D341Med (cell line): Measurements from ENCODE around the gene MT1M.
"Not testable (repeated sequence)": the region's sequence is repeated elsewhere in the genome, so short reads cannot be mapped to it uniquely, and the experiment has no call there.

ENCODE experiments used
- DNase-seq: peaks from one replicate; pipeline ENCODE4 v3.0.0; 2012; ENCODE audit warnings: low spot score

The MT1M gene

GRCh38 chr16:56652600-56652999 lies 20.1 kb downstream of the MT1M start:
- no peak for DNase-seq

- DNase-seq = no peak
Observed at GRCh38 chr16:56653218-56653617, 20.8 kb downstream of the MT1M start.

- peak; percentile 53 for DNase-seq
Observed at GRCh38 chr16:56657555-56658326, 25.3 kb downstream of the MT1M start, which contains the start of gene MT1F. MT1F (plus strand) TSS chr16:56657959; CDS start chr16:56658059, 100 bp downstream.

- no peak for DNase-seq
Observed at GRCh38 chr16:56658327-56658875, 25.9 kb downstream of the MT1M start.

- DNase-seq = no peak
Observed at GRCh38 chr16:56662357-56663354, 30.2 kb downstream of the MT1M start.

GRCh38 chr16:56664506-56664905 lies 32.0 kb downstream of the MT1M start:
- DNase-seq = no peak

- DNase-seq = not testable (repeated sequence)
Observed at GRCh38 chr16:56665286-56666261, 33.1 kb downstream of the MT1M start.

- DNase-seq = no peak
Observed at GRCh38 chr16:56667581-56668571, 35.4 kb downstream of the MT1M start, which contains the start of gene MT1G. MT1G (minus strand) TSS chr16:56668065; CDS start chr16:56667993, 72 bp downstream.

GRCh38 chr16:56669005-56669839 lies 36.8 kb downstream of the MT1M start, which contains the start of gene MT1H:
MT1H (plus strand) TSS chr16:56669814; CDS start chr16:56669885, 71 bp downstream.
- no peak for DNase-seq

- DNase-seq = no peak
Observed at GRCh38 chr16:56669840-56670619, 37.6 kb downstream of the MT1M start.

GRCh38 chr16:56670620-56670934 lies 38.1 kb downstream of the MT1M start:
- DNase-seq = no peak

GRCh38 chr16:56671691-56672090 lies 39.2 kb downstream of the MT1M start:
- DNase-seq = not testable (repeated sequence)

- DNase-seq = not testable (repeated sequence)
Observed at GRCh38 chr16:56672171-56672570, 39.7 kb downstream of the MT1M start.

- no peak for DNase-seq
Observed at GRCh38 chr16:56672761-56673536, 40.5 kb downstream of the MT1M start.

- DNase-seq = no peak
Observed at GRCh38 chr16:56673921-56674320, 41.5 kb downstream of the MT1M start.

GRCh38 chr16:56674570-56674969 lies 42.1 kb downstream of the MT1M start:
- not testable (repeated sequence) for DNase-seq

GRCh38 chr16:56675685-56676210 lies 43.3 kb downstream of the MT1M start:
- DNase-seq = no peak
